A549 (cell line): Measurements from ENCODE around the gene CDH4. TPM values are rescaled to one million over a fixed set of nuclear protein-coding genes. Genes with fewer than 3 reads are reported as not detected.

Source experiments
- ATAC-seq, 2 experiments: fragments of 200-7000 bp in 1 of 2; fragments of >200 bp in 1 of 2; cut with Nextera tagmentation in 1 of 2; cut with Tn5 transposase in 1 of 2; 3 replicates each; pipeline versions ENCODE4 v1.8.0 to v1.9.1; 2018 to 2020; ENCODE audit warnings: mild to moderate bottlenecking in 1 of 2, moderate library complexity in 1 of 2
- CTCF ChIA-PET: fragments of 300-600 bp; sonication (Branson Sonifier 250); formaldehyde crosslinking; extraction: SDS; loops from one replicate; lab custom pipeline; 2021; ENCODE audit warnings: antibody characterized with exemption, inconsistent platforms; lab: Yijun Ruan, JAX
- POLR2A ChIA-PET: fragments of 350-600 bp; formaldehyde crosslinking; extraction: SDS; loops from one replicate; lab custom pipeline; 2021; ENCODE audit warnings: antibody characterized with exemption, inconsistent platforms; lab: Yijun Ruan, JAX
- DNase-seq, 2 experiments: peaks; one replicate each; pipeline versions ENCODE4 v3.0.0 to v3.0.0-alpha.2; 2011 to 2016; ENCODE audit warnings: low read depth in 1 of 2, low spot score in 1 of 2
- FAIRE-seq: peaks from 2 replicates; lab custom pipeline; 2011; peaks lifted over from hg19 to GRCh38; lab: Jason Lieb, UNC
- H3K27ac ChIP-seq, 2 experiments: fragments of >200 bp; sonication (Bioruptor Twin); formaldehyde crosslinking; 3 replicates each; pipeline ENCODE4 v1.5.1; 2016 to 2017
- H3K4me1 ChIP-seq: fragments of >200 bp; sonication (Bioruptor Twin); formaldehyde crosslinking; 3 replicates; pipeline ENCODE4 v1.6.1; 2016
- H3K4me2 ChIP-seq: fragments of >200 bp; sonication (Bioruptor Twin); formaldehyde crosslinking; 3 replicates; pipeline ENCODE4 v1.6.1; 2016
- H3K4me3 ChIP-seq: fragments of >200 bp; sonication (Bioruptor Twin); formaldehyde crosslinking; 3 replicates; pipeline ENCODE4 v1.5.1; 2016
- H3K9me3 ChIP-seq: fragments of >200 bp; sonication (Bioruptor Twin); formaldehyde crosslinking; 3 replicates; pipeline ENCODE4 v1.6.1; 2016
- CBX8 ChIP-seq: fragments of 200-600 bp; sonication (generic); IDR thresholded peaks from 2 replicates; pipeline ENCODE4 v1.6.1; 2016
- CHD2 ChIP-seq: fragments of 150-350 bp; IDR thresholded peaks from 2 replicates; pipeline ENCODE4 v1.6.1; 2014; ENCODE audit warnings: low read length; ENCODE audit not compliant: partially characterized antibody
- EHF ChIP-seq: fragments of 250-450 bp; sonication (Bioruptor Pico); IDR thresholded peaks from 2 replicates; pipeline ENCODE4 v1.5.0; 2020; ENCODE audit warnings: mild to moderate bottlenecking
- FOSB ChIP-seq: fragments of 250-450 bp; sonication (Bioruptor Pico); IDR thresholded peaks from 2 replicates; pipeline ENCODE4 v1.5.0; 2020; ENCODE audit warnings: mild to moderate bottlenecking, moderate library complexity
- HDAC2 ChIP-seq: fragments of 200-600 bp; sonication (generic); IDR thresholded peaks from 2 replicates; pipeline ENCODE4 v1.6.1; 2016
- JUN ChIP-seq, 2 experiments: fragments of >200 bp; sonication (Bioruptor Twin); formaldehyde crosslinking; IDR thresholded peaks; 2 replicates in 1 of 2; 3 replicates in 1 of 2; pipeline ENCODE4 v1.6.1; 2016 to 2017
- JUNB ChIP-seq: fragments of >200 bp; sonication (Bioruptor Twin); formaldehyde crosslinking; IDR thresholded peaks from 2 replicates; pipeline ENCODE4 v1.6.1; 2016
- KDM5A ChIP-seq: fragments of 200-600 bp; sonication (generic); IDR thresholded peaks from 2 replicates; pipeline ENCODE4 v1.6.1; 2016; ENCODE audit warnings: antibody characterized with exemption, mild to moderate bottlenecking
- MAFK ChIP-seq: fragments of 450-650 bp; IDR thresholded peaks from 2 replicates; pipeline ENCODE4 v1.6.1; 2014; ENCODE audit not compliant: partially characterized antibody
- MYC ChIP-seq: IDR thresholded peaks from 2 replicates; pipeline ENCODE4 v1.6.1; 2012; ENCODE audit warnings: mild to moderate bottlenecking, inconsistent platforms, low read length, improper control_type of control experiment, borderline replicate concordance
- RAD21 ChIP-seq, 2 experiments: fragments of >200 bp in 1 of 2; sonication (Bioruptor Twin) in 1 of 2; formaldehyde crosslinking in 1 of 2; IDR thresholded peaks in 1 of 2; conservative IDR thresholded peaks in 1 of 2; 2 replicates in 1 of 2; 3 replicates in 1 of 2; pipeline ENCODE4 v1.6.1; 2012 to 2018; ENCODE audit warnings: inconsistent platforms in 1 of 2
- TP53 ChIP-seq: fragments of 250-450 bp; sonication (Bioruptor Pico); IDR thresholded peaks from 2 replicates; pipeline ENCODE4 v1.5.0; 2021; ENCODE audit warnings: mild to moderate bottlenecking, moderate library complexity
- ZFP36 ChIP-seq: fragments of 450-650 bp; IDR thresholded peaks from 2 replicates; pipeline ENCODE4 v1.6.1; 2014; ENCODE audit warnings: borderline replicate concordance; ENCODE audit not compliant: partially characterized antibody
- WGBS: methylation state at CpG from one replicate; pipeline ENCODE4 v1.1.6; 2017; ENCODE audit errors: missing lambda C conversion rate; 5-methylcytosine and 5-hydroxymethylcytosine counted together
- polyA plus RNA-seq, 4 experiments: library from polyadenylated mRNA; depleted of rRNA in 3 of 4; stranded (reverse); fragments of >200 nt; fragmentation: RNase III in 1 of 4; extraction: RNeasy Plus Mini Kit Qiagen cat#74134 plus additional on column Dnase treatment in 1 of 4; gene quantifications; 2 replicates in 3 of 4; 3 replicates in 1 of 4; pipeline ENCODE4 v1.2.3, GENCODE V29; 2011 to 2017
- TF ChIP-seq, protein P1 (sequence below): fragments of 150-350 bp; IDR thresholded peaks from 2 replicates; pipeline ENCODE4 v1.6.1; 2014; ENCODE audit warnings: low read depth, mild to moderate bottlenecking, low read length
- TF ChIP-seq, protein P2 (sequence below): fragments of 200-600 bp; sonication (generic); IDR thresholded peaks from 2 replicates; pipeline ENCODE4 v1.6.1; 2016; ENCODE audit warnings: antibody characterized with exemption, mild to moderate bottlenecking, moderate library complexity
- TF ChIP-seq, protein P3 (sequence below): fragments of 450-650 bp; IDR thresholded peaks from 2 replicates; pipeline ENCODE4 v1.6.1; 2014; ENCODE audit warnings: antibody characterized with exemption
- TF ChIP-seq, protein P4 (sequence below): IDR thresholded peaks from 2 replicates; pipeline ENCODE4 v1.6.1; 2012
- TF ChIP-seq, protein P5 (sequence below): fragments of >200 bp; sonication (Bioruptor Twin); formaldehyde crosslinking; IDR thresholded peaks from 3 replicates; pipeline ENCODE4 v1.5.1; 2016
- TF ChIP-seq, protein P6 (sequence below): IDR thresholded peaks from 2 replicates; pipeline ENCODE4 v1.6.1; 2012; ENCODE audit warnings: low read depth, borderline replicate concordance

CDH4 gene
- polyA plus RNA-seq, 2 of the 4 experiments (the other 2 are of a cell fraction) = 3.4 to 10.3 TPM

DNA sequence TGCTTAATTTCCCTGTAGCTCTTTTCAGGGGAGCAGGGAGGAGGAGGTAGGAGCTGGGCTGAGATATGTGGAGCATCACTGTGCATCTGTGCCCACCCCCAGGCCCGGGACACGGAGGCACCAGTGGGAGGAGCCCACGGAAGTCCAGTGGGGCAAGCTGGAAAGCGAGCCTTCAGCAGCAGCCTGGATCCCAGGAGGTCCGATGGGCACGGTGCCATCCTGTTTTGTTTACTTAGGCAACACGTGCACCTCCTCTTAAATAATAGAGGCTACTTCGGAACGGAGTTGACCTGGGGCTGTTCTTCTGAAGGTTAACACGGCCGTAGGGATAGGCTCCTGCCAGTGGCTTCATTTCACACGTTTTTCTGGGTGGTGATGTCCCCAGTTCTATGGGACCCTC, 51.6 kb downstream of the CDH4 start:
- Histone ChIP-seq H3K9me3 (no peaks in the 10 kb centered on the region), H3K4me2 (no peak overlapping the region), H3K27ac (no peak overlapping the region), H3K4me1 (no peaks in the 10 kb centered on the region), H3K4me3 (no peak overlapping the region)
- no peak for TF ChIP-seq KDM5A
- TF ChIP-seq, protein P1, sequence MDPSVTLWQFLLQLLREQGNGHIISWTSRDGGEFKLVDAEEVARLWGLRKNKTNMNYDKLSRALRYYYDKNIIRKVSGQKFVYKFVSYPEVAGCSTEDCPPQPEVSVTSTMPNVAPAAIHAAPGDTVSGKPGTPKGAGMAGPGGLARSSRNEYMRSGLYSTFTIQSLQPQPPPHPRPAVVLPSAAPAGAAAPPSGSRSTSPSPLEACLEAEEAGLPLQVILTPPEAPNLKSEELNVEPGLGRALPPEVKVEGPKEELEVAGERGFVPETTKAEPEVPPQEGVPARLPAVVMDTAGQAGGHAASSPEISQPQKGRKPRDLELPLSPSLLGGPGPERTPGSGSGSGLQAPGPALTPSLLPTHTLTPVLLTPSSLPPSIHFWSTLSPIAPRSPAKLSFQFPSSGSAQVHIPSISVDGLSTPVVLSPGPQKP = no peak
- ChIA-PET POLR2A (no interaction called here), CTCF (no interaction called here)
- WGBS = 79% methylated on average over 12 of the region's 12 CpGs
- no peak for ATAC-seq
- no peak for FAIRE-seq
- DNase-seq = no peak

DNA sequence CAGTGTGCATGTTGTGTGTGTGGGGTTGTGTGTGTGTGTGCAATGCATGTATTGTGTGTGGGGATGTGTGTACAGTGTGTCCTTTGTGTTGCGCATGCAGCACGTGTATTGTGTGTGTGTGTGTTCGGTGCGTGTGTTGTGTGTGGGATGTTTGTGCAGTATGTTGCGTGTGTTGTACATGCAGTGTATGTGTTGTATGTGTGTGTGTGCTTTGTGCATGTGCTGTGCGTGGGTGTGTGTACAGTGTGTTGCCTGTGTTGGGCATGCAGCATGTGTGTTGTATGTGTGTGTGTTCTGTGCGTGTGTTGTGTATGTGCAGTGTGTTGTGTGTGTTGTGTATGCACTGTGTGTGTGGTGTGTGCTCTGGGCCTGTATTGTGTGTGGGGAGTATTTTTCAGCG, 52.7 kb downstream of the CDH4 start:
- ChIA-PET POLR2A (no interaction called here), CTCF (no interaction called here)
- 92% methylated on average over 8 of the region's 8 CpGs for WGBS
- TF ChIP-seq, protein P2, sequence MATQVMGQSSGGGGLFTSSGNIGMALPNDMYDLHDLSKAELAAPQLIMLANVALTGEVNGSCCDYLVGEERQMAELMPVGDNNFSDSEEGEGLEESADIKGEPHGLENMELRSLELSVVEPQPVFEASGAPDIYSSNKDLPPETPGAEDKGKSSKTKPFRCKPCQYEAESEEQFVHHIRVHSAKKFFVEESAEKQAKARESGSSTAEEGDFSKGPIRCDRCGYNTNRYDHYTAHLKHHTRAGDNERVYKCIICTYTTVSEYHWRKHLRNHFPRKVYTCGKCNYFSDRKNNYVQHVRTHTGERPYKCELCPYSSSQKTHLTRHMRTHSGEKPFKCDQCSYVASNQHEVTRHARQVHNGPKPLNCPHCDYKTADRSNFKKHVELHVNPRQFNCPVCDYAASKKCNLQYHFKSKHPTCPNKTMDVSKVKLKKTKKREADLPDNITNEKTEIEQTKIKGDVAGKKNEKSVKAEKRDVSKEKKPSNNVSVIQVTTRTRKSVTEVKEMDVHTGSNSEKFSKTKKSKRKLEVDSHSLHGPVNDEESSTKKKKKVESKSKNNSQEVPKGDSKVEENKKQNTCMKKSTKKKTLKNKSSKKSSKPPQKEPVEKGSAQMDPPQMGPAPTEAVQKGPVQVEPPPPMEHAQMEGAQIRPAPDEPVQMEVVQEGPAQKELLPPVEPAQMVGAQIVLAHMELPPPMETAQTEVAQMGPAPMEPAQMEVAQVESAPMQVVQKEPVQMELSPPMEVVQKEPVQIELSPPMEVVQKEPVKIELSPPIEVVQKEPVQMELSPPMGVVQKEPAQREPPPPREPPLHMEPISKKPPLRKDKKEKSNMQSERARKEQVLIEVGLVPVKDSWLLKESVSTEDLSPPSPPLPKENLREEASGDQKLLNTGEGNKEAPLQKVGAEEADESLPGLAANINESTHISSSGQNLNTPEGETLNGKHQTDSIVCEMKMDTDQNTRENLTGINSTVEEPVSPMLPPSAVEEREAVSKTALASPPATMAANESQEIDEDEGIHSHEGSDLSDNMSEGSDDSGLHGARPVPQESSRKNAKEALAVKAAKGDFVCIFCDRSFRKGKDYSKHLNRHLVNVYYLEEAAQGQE = no peak
- TF ChIP-seq CHD2 (no peak), ZFP36 (no peak), JUN (IDR thresholded peaks at IDR 0.05) (no peak), HDAC2 (no peak)
- Histone ChIP-seq H3K9me3 (no peaks in the 10 kb centered on the region), H3K4me3 (no peak overlapping the region), H3K27ac (no peak overlapping the region), H3K4me1 (no peaks in the 10 kb centered on the region), H3K4me2 (no peak overlapping the region)
- ATAC-seq (no peak), DNase-seq (no peak), FAIRE-seq (no peak)

DNA sequence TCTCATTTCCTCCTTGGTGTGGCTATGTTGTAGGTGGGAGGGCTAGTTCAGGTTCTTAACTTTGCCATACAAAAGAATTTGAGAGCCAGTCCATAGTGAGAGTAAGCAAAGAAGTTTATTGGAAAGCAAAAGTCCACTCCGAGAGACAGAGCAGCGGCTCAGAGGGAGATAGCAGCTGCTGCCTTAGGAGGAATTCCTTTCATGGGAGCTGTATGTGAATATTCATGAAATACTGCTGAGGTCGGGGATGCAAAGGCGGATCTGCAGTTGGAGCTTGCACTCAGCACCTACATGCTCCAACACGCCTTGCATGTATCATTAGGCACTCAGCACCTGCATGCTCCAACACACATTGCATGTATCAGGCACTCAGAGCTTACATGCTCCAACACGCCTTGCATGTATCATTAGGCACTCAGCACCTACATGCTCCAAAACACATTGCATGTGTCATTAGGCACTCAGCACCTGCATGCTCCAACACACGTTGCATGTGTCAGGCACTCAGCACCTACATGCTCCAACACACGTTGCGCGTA, 54.9 kb downstream of the CDH4 start:
- DNase-seq = no peak
- ChIA-PET CTCF (interaction anchor here (0.7 kb wide), 1 partner anchor 1218 kb away, joined by 3 read pairs; no protein-coding TSS in a partner anchor), POLR2A (no interaction called here)
- Histone ChIP-seq H3K4me1 (peaks cover 7% of the 10 kb centered on the region; the same call in 2 of the 3 replicates), H3K4me2 (no peak overlapping the region), H3K27ac (no peak overlapping the region), H3K9me3 (no peaks in the 10 kb centered on the region), H3K4me3 (no peak overlapping the region)
- FAIRE-seq = no peak
- TF ChIP-seq CBX8 (no peak), FOSB (CRISPR knock-in tag) (no peak), JUN (IDR thresholded peaks at IDR 0.05) (no peak), ZFP36 (no peak), MYC (no peak), RAD21 (conservative IDR thresholded peaks at IDR 0.05 in 1 of 2, IDR thresholded peaks at IDR 0.05 in 1 of 2) (no peak), CHD2 (no peak), EHF (CRISPR knock-in tag) (no peak), MAFK (no peak), JUNB (no peak), TP53 (CRISPR knock-in tag) (no peak), KDM5A (no peak)
- TF ChIP-seq, protein P3, sequence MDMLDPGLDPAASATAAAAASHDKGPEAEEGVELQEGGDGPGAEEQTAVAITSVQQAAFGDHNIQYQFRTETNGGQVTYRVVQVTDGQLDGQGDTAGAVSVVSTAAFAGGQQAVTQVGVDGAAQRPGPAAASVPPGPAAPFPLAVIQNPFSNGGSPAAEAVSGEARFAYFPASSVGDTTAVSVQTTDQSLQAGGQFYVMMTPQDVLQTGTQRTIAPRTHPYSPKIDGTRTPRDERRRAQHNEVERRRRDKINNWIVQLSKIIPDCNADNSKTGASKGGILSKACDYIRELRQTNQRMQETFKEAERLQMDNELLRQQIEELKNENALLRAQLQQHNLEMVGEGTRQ = no peak
- TF ChIP-seq, protein P4, sequence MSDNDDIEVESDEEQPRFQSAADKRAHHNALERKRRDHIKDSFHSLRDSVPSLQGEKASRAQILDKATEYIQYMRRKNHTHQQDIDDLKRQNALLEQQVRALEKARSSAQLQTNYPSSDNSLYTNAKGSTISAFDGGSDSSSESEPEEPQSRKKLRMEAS = no peak
- TF ChIP-seq, protein P5, sequence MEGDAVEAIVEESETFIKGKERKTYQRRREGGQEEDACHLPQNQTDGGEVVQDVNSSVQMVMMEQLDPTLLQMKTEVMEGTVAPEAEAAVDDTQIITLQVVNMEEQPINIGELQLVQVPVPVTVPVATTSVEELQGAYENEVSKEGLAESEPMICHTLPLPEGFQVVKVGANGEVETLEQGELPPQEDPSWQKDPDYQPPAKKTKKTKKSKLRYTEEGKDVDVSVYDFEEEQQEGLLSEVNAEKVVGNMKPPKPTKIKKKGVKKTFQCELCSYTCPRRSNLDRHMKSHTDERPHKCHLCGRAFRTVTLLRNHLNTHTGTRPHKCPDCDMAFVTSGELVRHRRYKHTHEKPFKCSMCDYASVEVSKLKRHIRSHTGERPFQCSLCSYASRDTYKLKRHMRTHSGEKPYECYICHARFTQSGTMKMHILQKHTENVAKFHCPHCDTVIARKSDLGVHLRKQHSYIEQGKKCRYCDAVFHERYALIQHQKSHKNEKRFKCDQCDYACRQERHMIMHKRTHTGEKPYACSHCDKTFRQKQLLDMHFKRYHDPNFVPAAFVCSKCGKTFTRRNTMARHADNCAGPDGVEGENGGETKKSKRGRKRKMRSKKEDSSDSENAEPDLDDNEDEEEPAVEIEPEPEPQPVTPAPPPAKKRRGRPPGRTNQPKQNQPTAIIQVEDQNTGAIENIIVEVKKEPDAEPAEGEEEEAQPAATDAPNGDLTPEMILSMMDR = no peak
- TF ChIP-seq, protein P6, sequence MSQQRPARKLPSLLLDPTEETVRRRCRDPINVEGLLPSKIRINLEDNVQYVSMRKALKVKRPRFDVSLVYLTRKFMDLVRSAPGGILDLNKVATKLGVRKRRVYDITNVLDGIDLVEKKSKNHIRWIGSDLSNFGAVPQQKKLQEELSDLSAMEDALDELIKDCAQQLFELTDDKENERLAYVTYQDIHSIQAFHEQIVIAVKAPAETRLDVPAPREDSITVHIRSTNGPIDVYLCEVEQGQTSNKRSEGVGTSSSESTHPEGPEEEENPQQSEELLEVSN = no peak
- ATAC-seq = no peak
- 94% methylated on average over 10 of the region's 10 CpGs for WGBS
